HUES64 (cell line): ENCODE results near the gene FBXO24.
A peak's percentile ranks its signal among the peaks of the same experiment; 100 is the strongest.

ENCODE experiments used
- H3K27ac ChIP-seq: 2 replicates; pipeline ENCODE4 v1.7.0; 2013; ENCODE audit warnings: low read depth, low read length, inconsistent platforms
- H3K27me3 ChIP-seq: 2 replicates; pipeline ENCODE4 v1.6.1; 2013; ENCODE audit warnings: mild to moderate bottlenecking, low read length; ENCODE audit not compliant: insufficient read depth
- H3K36me3 ChIP-seq: 2 replicates; pipeline ENCODE4 v1.6.1; 2013; ENCODE audit warnings: mild to moderate bottlenecking, low read length; ENCODE audit not compliant: insufficient read depth
- H3K4me1 ChIP-seq: 2 replicates; pipeline ENCODE4 v1.6.1; 2013; ENCODE audit warnings: mild to moderate bottlenecking, low read length, moderate library complexity; ENCODE audit not compliant: insufficient read depth
- H3K4me3 ChIP-seq: 2 replicates; pipeline ENCODE4 v1.5.1; 2013; ENCODE audit warnings: mild to moderate bottlenecking, low read length, moderate library complexity
- H3K9ac ChIP-seq: 2 replicates; pipeline ENCODE4 v1.6.1; 2013; ENCODE audit warnings: mild to moderate bottlenecking, low read depth, low read length
- H3K9me3 ChIP-seq: 2 replicates; pipeline ENCODE4 v1.6.1; 2013; ENCODE audit warnings: low read depth, low read length; ENCODE audit not compliant: insufficient read depth
- whole genome bisulfite sequencing: fragments of 150-250, 120-280 bp; methylation state at CpG from one replicate; pipeline ENCODE4 v1.1.7; 2013; ENCODE audit warnings: missing lambda C conversion rate; 5-methylcytosine and 5-hydroxymethylcytosine counted together

Gene FBXO24

GRCh38 chr7:100613412-100614175 lies 27.5 kb downstream of the FBXO24 start:
- Histone ChIP-seq H3K4me1 (no peaks in the 10 kb centered on the region), H3K36me3 (no peaks in the 10 kb centered on the region), H3K9me3 (no peaks in the 10 kb centered on the region), H3K27me3 (no peaks in the 10 kb centered on the region), H3K27ac (no peak overlapping the region), H3K4me3 (peak overlapping the region; percentile 80; the same call in 1 of the 2 replicates), H3K9ac (no peak overlapping the region)
- 93% methylated on average over 13 of the region's 13 CpGs for WGBS

- Histone ChIP-seq H3K27ac (no peak overlapping the region), H3K9ac (no peak overlapping the region), H3K4me3 (no peak overlapping the region), H3K36me3 (no peaks in the 10 kb centered on the region), H3K27me3 (no peaks in the 10 kb centered on the region), H3K4me1 (no peaks in the 10 kb centered on the region), H3K9me3 (no peaks in the 10 kb centered on the region)
- WGBS = 97% methylated on average over 4 of the region's 6 CpGs
These were observed 28.3 kb downstream of the FBXO24 start for GRCh38 chr7:100614308-100614861.

- Histone ChIP-seq H3K9ac (no peak overlapping the region), H3K36me3 (no peaks in the 10 kb centered on the region), H3K27ac (no peak overlapping the region), H3K4me3 (no peak overlapping the region), H3K27me3 (peaks cover 1% of the 10 kb centered on the region), H3K4me1 (no peaks in the 10 kb centered on the region), H3K9me3 (no peaks in the 10 kb centered on the region)
- 91% methylated on average over 5 of the region's 6 CpGs for WGBS
These were observed 34.1 kb downstream of the FBXO24 start for GRCh38 chr7:100620239-100620638.

- Histone ChIP-seq H3K36me3 (no peaks in the 10 kb centered on the region), H3K4me3 (no peak overlapping the region), H3K9ac (no peak overlapping the region), H3K9me3 (no peaks in the 10 kb centered on the region), H3K27ac (no peak overlapping the region), H3K27me3 (peaks cover 5% of the 10 kb centered on the region), H3K4me1 (no peaks in the 10 kb centered on the region)
- 95% methylated on average over 23 of the region's 23 CpGs for WGBS
These were observed 34.7 kb downstream of the FBXO24 start for GRCh38 chr7:100620804-100621203.

GRCh38 chr7:100621554-100621953 lies 35.4 kb downstream of the FBXO24 start:
- Histone ChIP-seq H3K9me3 (no peaks in the 10 kb centered on the region), H3K36me3 (no peaks in the 10 kb centered on the region), H3K27ac (no peak overlapping the region), H3K27me3 (peaks cover 10% of the 10 kb centered on the region), H3K4me3 (no peak overlapping the region), H3K9ac (no peak overlapping the region), H3K4me1 (no peaks in the 10 kb centered on the region)
- 85% methylated on average over 8 of the region's 8 CpGs for WGBS

- Histone ChIP-seq H3K27ac (no peak overlapping the region), H3K9ac (no peak overlapping the region), H3K4me1 (no peaks in the 10 kb centered on the region), H3K36me3 (no peaks in the 10 kb centered on the region), H3K4me3 (no peak overlapping the region), H3K27me3 (peaks cover 14% of the 10 kb centered on the region), H3K9me3 (no peaks in the 10 kb centered on the region)
- WGBS = 90% methylated on average over 15 of the region's 15 CpGs
These were observed 38.1 kb downstream of the FBXO24 start for GRCh38 chr7:100623951-100624824.

GRCh38 chr7:100626055-100626454 lies 39.9 kb downstream of the FBXO24 start:
- WGBS = 18% methylated on average over 3 of the region's 3 CpGs
- no peaks in the 10 kb centered on the region for H3K36me3 ChIP-seq
- peaks cover 14% of the 10 kb centered on the region for H3K27me3 ChIP-seq
- H3K4me3 ChIP-seq = peak overlapping the region; percentile 39
- H3K9ac ChIP-seq = no peak overlapping the region
- no peaks in the 10 kb centered on the region for H3K9me3 ChIP-seq
- no peak overlapping the region for H3K27ac ChIP-seq
- no peaks in the 10 kb centered on the region for H3K4me1 ChIP-seq

GRCh38 chr7:100626530-100627237 lies 40.6 kb downstream of the FBXO24 start:
- Histone ChIP-seq H3K9ac (peak overlapping the region; percentile 56; the same call in 1 of the 2 replicates), H3K4me1 (no peaks in the 10 kb centered on the region), H3K27ac (no peak overlapping the region), H3K36me3 (no peaks in the 10 kb centered on the region), H3K27me3 (peaks cover 18% of the 10 kb centered on the region), H3K9me3 (no peaks in the 10 kb centered on the region), H3K4me3 (peak overlapping the region; percentile 39)
- 6% methylated on average over 37 of the region's 37 CpGs for WGBS

GRCh38 chr7:100627238-100627549 lies 41.1 kb downstream of the FBXO24 start:
- H3K9me3 ChIP-seq = no peaks in the 10 kb centered on the region
- WGBS = 92% methylated on average over 21 of the region's 21 CpGs
- H3K4me3 ChIP-seq = peak overlapping the region; percentile 39; the same call in 1 of the 2 replicates
- H3K27me3 ChIP-seq = peaks cover 23% of the 10 kb centered on the region
- no peak overlapping the region for H3K27ac ChIP-seq
- no peaks in the 10 kb centered on the region for H3K36me3 ChIP-seq
- H3K4me1 ChIP-seq = no peaks in the 10 kb centered on the region
- no peak overlapping the region for H3K9ac ChIP-seq

- Histone ChIP-seq H3K36me3 (no peaks in the 10 kb centered on the region), H3K4me3 (no peak overlapping the region), H3K4me1 (no peaks in the 10 kb centered on the region), H3K27ac (no peak overlapping the region), H3K9ac (no peak overlapping the region), H3K27me3 (peaks cover 39% of the 10 kb centered on the region), H3K9me3 (no peaks in the 10 kb centered on the region)
- whole genome bisulfite sequencing = 60% methylated on average over 11 of the region's 11 CpGs
These were observed 43.1 kb downstream of the FBXO24 start for GRCh38 chr7:100629117-100629716.
